ENCODE data around the gene MRPS2.
"Not testable (repeated sequence)": the region's sequence is repeated elsewhere in the genome, so short reads cannot be mapped to it uniquely, and the experiment has no call there.

Gene MRPS2

DNA sequence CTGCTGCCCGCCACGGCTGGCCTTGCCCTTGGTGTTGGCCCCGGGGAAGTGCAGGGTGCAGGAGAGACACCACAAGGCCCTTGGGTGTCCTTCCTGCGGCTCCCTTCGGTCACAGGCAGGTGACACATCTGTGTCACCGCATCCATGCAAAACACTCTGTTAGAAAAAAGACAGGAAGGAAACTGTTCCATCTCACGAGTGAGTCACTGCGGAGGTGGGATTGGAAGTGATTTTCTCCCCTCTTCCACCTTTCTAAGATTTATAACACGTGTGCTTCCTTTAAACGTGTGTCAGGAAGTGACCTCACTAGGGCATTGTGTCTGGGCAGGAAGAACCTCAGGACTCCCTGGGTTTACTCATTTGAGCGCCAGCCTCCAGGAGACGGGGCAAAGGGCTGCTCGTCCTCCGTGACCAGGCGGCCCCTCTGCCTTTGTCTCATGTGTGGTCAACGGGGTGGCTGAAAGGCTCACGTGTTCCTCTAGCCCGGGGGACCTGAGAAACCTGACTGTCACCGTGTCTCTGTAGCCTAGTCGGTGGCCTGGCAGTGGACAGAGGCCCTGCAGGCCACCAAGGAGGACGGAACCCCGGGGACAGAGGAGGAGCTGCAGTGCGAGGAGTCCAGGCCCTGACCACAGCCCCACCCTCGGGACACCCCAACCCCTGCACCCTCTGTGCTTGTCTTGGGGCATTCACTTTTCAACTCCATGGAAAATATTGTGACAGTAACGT lies 15.8 kb downstream of the MRPS2 start:
- no peak for DNase-seq

DNA sequence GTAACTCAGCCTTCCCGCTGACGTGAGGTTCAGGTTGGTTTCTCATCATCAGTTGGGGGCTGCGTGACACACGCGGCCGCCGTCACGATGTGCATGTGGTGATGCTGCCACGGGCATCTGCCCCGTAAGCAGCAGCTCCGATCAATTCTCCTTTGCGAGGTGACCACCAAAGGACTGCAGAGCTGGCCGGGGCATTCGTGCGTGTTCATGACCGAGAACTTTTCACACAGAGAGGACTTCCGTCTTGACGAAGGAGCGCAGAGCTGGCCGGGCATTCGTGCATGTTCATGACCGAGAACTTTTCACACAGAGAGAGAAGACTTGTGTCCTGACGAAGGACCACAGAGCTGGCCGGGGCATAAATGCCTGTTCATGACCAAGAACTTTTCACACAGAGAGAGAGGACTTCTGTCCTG lies 16.9 kb downstream of the MRPS2 start:
- no peak for DNase-seq

DNA sequence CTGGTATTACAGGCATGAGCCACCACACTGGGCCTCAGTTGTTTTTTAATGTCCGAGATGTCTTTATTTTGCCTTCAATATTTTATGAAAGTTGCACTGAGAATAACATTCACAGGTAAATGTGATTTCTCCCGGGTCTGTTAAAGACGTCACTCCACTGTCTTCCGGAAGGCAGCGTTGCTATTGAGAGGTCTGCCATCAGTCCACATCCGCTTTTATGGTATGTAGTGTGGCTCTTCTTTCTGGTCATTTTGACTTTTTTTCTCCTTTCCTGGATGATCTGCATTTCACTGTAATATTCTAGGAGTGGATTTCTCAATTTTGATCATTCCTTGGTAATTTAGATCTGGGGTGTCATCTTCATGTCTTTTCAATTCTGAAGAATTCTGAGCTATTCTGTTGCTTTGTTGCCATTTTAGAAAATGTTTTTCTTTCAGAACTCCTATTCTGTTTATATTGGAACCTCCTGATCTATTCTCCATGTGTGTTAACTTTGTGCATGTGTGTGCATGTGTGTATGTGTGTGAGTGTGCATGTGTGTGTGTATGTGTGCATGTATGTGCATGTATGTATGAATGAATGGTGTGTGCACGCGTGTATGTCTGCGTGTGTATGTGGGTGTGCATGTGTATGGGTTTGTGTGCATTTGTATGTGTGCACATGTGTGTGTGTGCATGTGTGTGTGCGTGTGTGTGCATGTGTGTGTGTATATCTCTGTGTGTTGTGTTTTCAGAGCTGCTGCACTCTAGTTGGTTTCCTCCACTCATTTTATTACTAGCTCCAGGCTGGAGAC lies 18.9 kb downstream of the MRPS2 start:
- no peak for DNase-seq

GRCh38 chr9:135520916-135521607 lies 20.6 kb downstream of the MRPS2 start, which contains the start of gene LCN1:
TSS of gene LCN1 (plus strand) at chr9:135521440. CDS start at chr9:135521498, 58 bp downstream.
- no peak for DNase-seq

DNA sequence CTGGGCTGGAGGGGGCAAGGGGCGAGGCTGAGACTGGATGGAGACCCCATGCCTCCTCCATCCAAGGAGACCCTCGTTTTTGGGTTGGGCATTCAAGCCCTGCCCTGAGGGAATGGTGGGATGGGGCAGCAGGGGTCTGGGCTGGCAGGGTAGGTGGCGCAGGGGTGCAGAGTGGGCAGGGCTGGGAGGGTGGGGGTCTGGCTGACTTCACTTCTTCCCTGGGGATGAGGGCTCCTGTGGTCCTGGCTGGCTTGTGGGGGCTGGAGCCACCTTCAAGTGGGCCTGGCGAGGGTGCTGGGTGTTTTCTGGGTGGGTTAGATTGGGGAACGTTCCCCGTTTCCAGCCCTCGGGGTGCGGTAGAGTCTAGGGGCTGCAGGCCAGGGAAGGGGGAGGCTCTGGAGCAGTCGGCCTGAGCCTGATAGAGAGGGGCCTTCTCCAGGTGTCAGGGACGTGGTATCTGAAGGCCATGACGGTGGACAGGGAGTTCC lies 21.2 kb downstream of the MRPS2 start:
- no peak for DNase-seq

GRCh38 chr9:135522137-135522877 lies 21.8 kb downstream of the MRPS2 start:
- no peak for DNase-seq

- no peak for DNase-seq
These were observed 22.4 kb downstream of the MRPS2 start for GRCh38 chr9:135522931-135523330.

DNA sequence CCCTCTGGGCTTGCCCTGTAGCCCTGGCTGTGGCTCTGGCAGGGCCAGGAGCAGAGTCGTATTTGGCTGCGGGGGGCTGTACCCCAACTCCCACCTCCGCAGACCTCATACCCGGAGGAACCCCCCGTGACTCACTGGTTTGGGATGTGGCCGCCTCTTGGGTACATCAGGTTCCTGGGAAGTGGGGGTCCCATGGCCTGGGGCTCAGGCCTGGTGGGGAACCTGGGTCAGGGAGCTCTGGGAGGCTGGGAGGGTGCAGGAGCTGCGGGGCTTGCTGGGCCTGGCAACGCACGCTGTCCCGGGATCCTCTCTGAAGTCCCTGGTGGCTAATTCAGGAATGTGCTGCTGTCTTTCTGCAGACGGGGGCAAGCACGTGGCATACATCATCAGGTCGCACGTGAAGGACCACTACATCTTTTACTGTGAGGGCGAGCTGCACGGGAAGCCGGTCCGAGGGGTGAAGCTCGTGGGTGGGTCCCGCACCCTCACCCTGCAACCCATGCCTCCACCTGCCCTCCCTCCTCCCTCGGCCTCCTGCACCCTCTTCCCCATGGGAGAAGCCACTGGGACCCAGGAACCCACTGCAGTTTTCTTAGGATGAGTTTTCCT lies 23.1 kb downstream of the MRPS2 start:
- DNase-seq = no peak

DNA sequence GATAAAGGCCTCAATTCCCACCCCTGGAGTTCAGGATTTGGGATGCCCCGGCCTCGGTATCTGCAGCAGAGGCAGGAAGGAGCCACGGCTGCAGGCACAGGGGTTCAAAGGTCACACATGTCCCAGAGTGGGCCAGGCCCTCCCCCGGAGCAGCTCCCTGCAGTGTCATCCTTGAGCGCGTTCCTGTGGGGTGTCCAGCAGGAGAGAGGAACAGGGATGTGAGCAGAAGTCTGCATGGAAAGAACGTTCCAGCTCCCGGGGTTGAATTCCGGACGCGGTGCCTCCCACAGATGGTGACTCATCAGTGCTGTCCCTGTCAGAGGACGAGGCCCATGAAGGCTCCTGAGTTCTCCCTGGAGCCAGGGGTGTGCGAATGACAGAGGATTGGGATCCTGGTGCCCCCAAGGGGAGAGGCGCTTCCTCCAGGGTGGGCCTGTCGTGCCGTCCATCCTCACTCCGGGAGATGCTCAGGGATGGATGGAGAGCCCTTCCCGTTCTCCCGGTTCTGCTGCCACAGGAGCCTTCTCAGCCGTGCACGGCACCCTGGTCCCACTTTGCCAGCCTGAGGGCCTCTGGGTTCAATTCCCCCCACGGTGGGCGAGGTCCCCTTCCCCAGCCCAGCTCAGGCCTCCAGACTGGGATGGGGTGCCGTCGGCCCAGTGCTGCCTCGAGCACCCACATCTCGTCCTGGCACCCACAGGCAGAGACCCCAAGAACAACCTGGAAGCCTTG lies 23.8 kb downstream of the MRPS2 start:
- no peak for DNase-seq

GRCh38 chr9:135525241-135526088 lies 25.0 kb downstream of the MRPS2 start:
- DNase-seq = no peak

GRCh38 chr9:135526089-135526729 lies 25.7 kb downstream of the MRPS2 start:
- no peak for DNase-seq

- DNase-seq = no peak
These were observed 26.5 kb downstream of the MRPS2 start for GRCh38 chr9:135526730-135527571.

GRCh38 chr9:135528842-135529435 lies 28.5 kb downstream of the MRPS2 start:
- not testable (repeated sequence) for DNase-seq

DNA sequence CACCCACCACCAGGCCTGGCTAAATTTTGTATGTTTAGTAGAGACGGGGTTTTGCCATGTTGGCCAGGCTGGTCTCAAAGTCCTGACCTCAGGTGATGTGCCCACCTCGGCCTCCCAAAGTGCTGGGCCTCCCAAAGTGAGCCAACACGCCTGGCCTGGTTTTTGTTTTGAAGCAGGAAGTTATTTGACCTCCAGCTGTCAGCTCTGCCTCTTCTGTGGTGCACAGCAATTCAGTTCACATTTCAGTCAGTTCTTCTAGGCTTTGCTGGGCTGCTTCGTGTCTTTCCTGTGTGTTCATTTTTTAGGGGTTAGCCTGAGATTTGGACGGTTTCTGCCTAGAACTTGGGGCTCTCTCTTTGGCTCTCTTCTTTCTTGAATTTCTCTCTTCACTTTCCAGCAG lies 29.7 kb downstream of the MRPS2 start:
- no peak for DNase-seq

- DNase-seq = no peak
These were observed 30.6 kb downstream of the MRPS2 start for GRCh38 chr9:135531096-135531495.

- no peak for DNase-seq
These were observed 32.6 kb downstream of the MRPS2 start for GRCh38 chr9:135533113-135533512.

DNA sequence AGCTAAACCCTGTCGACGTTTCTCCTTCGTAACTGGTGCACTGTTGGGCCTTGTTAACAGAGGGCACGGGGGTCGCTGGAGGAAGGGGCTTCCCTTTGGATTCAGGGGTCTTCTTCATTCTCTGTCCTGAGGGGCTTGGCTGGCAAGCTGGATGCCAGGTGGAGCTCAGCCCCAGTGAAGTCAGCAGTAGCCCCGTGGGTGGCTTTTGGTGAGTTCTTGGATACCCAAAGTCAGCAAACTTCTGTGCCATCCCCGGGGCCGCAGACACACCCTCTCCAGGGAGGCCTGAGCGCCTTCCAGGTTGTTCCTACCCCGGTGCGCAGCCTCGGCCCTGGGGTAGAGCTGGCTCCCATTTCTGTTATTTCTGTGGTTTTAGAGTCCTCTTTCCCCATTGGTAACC lies 33.2 kb downstream of the MRPS2 start:
- no peak for DNase-seq

GRCh38 chr9:135534192-135534711 lies 33.8 kb downstream of the MRPS2 start:
- DNase-seq = not testable (repeated sequence)
